K562 (cell line): ENCODE results near the gene NET1. TPM values are rescaled to one million over a fixed set of nuclear protein-coding genes. Genes with fewer than 3 reads are reported as not detected.

Experiments used
- ETV6 ChIP-seq, 3 experiments: fragments of 150-350 bp in 1 of 3; sonication (generic) in 1 of 3; formaldehyde crosslinking in 1 of 3; IDR thresholded peaks; 2 replicates each; pipeline versions ENCODE4 v1.6.1 to v1.8.0; 2014 to 2022; ENCODE audit warnings: borderline replicate concordance in 2 of 3, low read depth in 2 of 3, antibody characterized with exemption in 1 of 3, low read length in 1 of 3, mild to moderate bottlenecking in 1 of 3, missing genetic modification reagents in 1 of 3
- FUS ChIP-seq: fragments of 200-400 bp; formaldehyde crosslinking; optimal IDR thresholded peaks from 2 replicates; pipeline ENCODE3; 2017; ENCODE audit warnings: low read depth, low read length
- HBP1 ChIP-seq: fragments of 450-650 bp; formaldehyde crosslinking; IDR thresholded peaks from 2 replicates; pipeline ENCODE4 v1.4.0; 2022; ENCODE audit warnings: missing genetic modification characterization
- PHB ChIP-seq: fragments of 250-450 bp; sonication (Bioruptor Pico); IDR thresholded peaks from 2 replicates; pipeline ENCODE4 v1.5.0; 2021
- REST ChIP-seq, 2 experiments: fragments of 450-650 bp; formaldehyde crosslinking in 1 of 2; IDR thresholded peaks; 2 replicates each; pipeline versions ENCODE4 v1.4.0 to v1.6.1; 2014 to 2020; ENCODE audit warnings: mild to moderate bottlenecking in 2 of 2, borderline replicate concordance in 1 of 2, low read depth in 1 of 2
- SETDB1 ChIP-seq: IDR thresholded peaks from one replicate; pipeline ENCODE4 v1.6.1; 2012; ENCODE audit warnings: low read length, control low read depth, inconsistent platforms
- SIX5 ChIP-seq, 2 experiments: IDR thresholded peaks; 2 replicates each; pipeline ENCODE4 v1.6.1; 2011; ENCODE audit warnings: low read length in 2 of 2, borderline replicate concordance in 1 of 2, low read depth in 1 of 2, mild to moderate bottlenecking in 1 of 2, moderate library complexity in 1 of 2; ENCODE audit not compliant: insufficient read depth in 1 of 2
- SMAD4 ChIP-seq: fragments of 250-450 bp; sonication (Bioruptor Pico); conservative IDR thresholded peaks from 2 replicates; pipeline ENCODE4 v1.8.0; 2021; ENCODE audit warnings: inconsistent platforms, mild to moderate bottlenecking, moderate library complexity
- TCF7 ChIP-seq: sonication (generic); IDR thresholded peaks from 2 replicates; pipeline ENCODE4 v1.6.1; 2016; ENCODE audit warnings: antibody characterized with exemption, borderline replicate concordance
- TFAP4 ChIP-seq: sonication (generic); formaldehyde crosslinking; IDR thresholded peaks from 2 replicates; pipeline ENCODE4 v1.8.0; 2022; ENCODE audit warnings: missing genetic modification reagents, mild to moderate bottlenecking, moderate library complexity, borderline replicate concordance
- ZZZ3 ChIP-seq: fragments of 450-650 bp; IDR thresholded peaks from 2 replicates; pipeline ENCODE4 v1.6.1; 2016; ENCODE audit warnings: antibody characterized with exemption, mild to moderate bottlenecking, moderate library complexity
- polyA plus RNA-seq, 8 experiments: library from polyadenylated mRNA; depleted of rRNA in 4 of 8; stranded (reverse) in 5 of 8; unstranded in 3 of 8; fragments of >200 nt; fragmentation: Nextera tagmentation in 2 of 8; fragmentation: Illumina TruSeq in 1 of 8; extraction: Ambion mirVana in 2 of 8; extraction: Trizol in 1 of 8; gene quantifications; 2 replicates each; pipeline versions ENCODE4 v1.2.1 to v1.2.3, GENCODE V29; 2011 to 2014; ENCODE audit warnings: inconsistent platforms in 1 of 8, missing spikeins in 1 of 8
- total RNA-seq, 7 experiments: library from RNA; depleted of rRNA in 6 of 7; stranded (reverse); fragments of >200 nt in 6 of 7; fragmentation: Illumina TruSeq in 2 of 7; extraction: Trizol in 2 of 7; gene quantifications; 2 replicates each; pipeline versions ENCODE4 v1.2.1 to v1.2.3, GENCODE V29; 2011 to 2021; ENCODE audit warnings: low replicate concordance in 1 of 7
- TF ChIP-seq, protein P1 (sequence below): fragments of 450-650 bp; IDR thresholded peaks from one replicate; pipeline ENCODE4 v1.6.1; 2018; ENCODE audit warnings: mild to moderate bottlenecking, moderate library complexity; ENCODE audit not compliant: partially characterized antibody

Gene NET1
- total and polyA plus RNA-seq, 9 of the 15 experiments (the other 6 are each of a cell fraction or from before 2014, with no cell fraction given): 47.4 to 258 (median 106) TPM

GRCh38 chr10:5479481-5480161 lies 67.3 kb downstream of the NET1 start (continued):
- TF ChIP-seq TFAP4 (CRISPR knock-in tag) (peak; percentile 71; the same call in 1 of the 2 replicates), HBP1 (CRISPR knock-in tag) (no peak), FUS (no peak), TCF7 (peak; percentile 55; the same call in 1 of the 2 replicates), SETDB1 (no peak), SMAD4 (CRISPR knock-in tag) (peak; percentile 80), SIX5 (IDR thresholded peaks at IDR 0.05; ENCODE audit: borderline replicate concordance in 1 of 2, insufficient read depth in 1 of 2, low read depth in 1 of 2, low read length in 2 of 2) (no peak), REST (IDR thresholded peaks at IDR 0.05; ENCODE audit: borderline replicate concordance) (no peak; the same call in 1 of the 2 replicates), REST (CRISPR knock-in tag; IDR thresholded peaks at IDR 0.05; ENCODE audit: low read depth) (no peak), PHB (CRISPR knock-in tag) (no peak), ETV6 (IDR thresholded peaks at IDR 0.05; ENCODE audit: borderline replicate concordance in 1 of 2, low read depth in 2 of 2, low read length in 1 of 2) (0 out of 4 replicates have a peak, but pooled peaks of 1 of the 2 experiments have one; percentile 6), ETV6 (CRISPR knock-in tag; IDR thresholded peaks at IDR 0.05; ENCODE audit: borderline replicate concordance) (no peak), ZZZ3 (no peak)
- TF ChIP-seq, protein P1, sequence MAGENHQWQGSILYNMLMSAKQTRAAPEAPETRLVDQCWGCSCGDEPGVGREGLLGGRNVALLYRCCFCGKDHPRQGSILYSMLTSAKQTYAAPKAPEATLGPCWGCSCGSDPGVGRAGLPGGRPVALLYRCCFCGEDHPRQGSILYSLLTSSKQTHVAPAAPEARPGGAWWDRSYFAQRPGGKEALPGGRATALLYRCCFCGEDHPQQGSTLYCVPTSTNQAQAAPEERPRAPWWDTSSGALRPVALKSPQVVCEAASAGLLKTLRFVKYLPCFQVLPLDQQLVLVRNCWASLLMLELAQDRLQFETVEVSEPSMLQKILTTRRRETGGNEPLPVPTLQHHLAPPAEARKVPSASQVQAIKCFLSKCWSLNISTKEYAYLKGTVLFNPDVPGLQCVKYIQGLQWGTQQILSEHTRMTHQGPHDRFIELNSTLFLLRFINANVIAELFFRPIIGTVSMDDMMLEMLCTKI: no peak
